A549 (cell line): ENCODE data around the gene DYSF.

Experiments used
- CEBPB ChIP-seq, 2 experiments: fragments of >200 bp in 1 of 2; sonication (Bioruptor Twin) in 1 of 2; formaldehyde crosslinking in 1 of 2; IDR thresholded peaks; 2 replicates each; pipeline ENCODE4 v1.6.1; 2012 to 2016
- CHD2 ChIP-seq: fragments of 150-350 bp; IDR thresholded peaks from 2 replicates; pipeline ENCODE4 v1.6.1; 2014; ENCODE audit warnings: low read length; ENCODE audit not compliant: partially characterized antibody
- EHMT2 ChIP-seq: fragments of 200-600 bp; sonication (generic); IDR thresholded peaks from 2 replicates; pipeline ENCODE4 v1.6.1; 2016; ENCODE audit warnings: antibody characterized with exemption, low read depth, mild to moderate bottlenecking, moderate library complexity
- EP300 ChIP-seq, 2 experiments: fragments of >200 bp; sonication (Bioruptor Twin); formaldehyde crosslinking; IDR thresholded peaks; 2 replicates in 1 of 2; 3 replicates in 1 of 2; pipeline ENCODE4 v1.6.1; 2016 to 2017
- ESRRA ChIP-seq: fragments of 150-350 bp; IDR thresholded peaks from 2 replicates; pipeline ENCODE4 v1.6.1; 2014; ENCODE audit warnings: mild to moderate bottlenecking, low read length, borderline replicate concordance
- POLR2A ChIP-seq: IDR thresholded peaks from 2 replicates; pipeline ENCODE4 v1.6.1; 2012; ENCODE audit warnings: mild to moderate bottlenecking, low read length
- TF ChIP-seq, protein P1 (sequence below): fragments of >200 bp; sonication (Bioruptor Twin); formaldehyde crosslinking; IDR thresholded peaks from 3 replicates; pipeline ENCODE4 v1.5.1; 2016
- TF ChIP-seq, protein P2 (sequence below): fragments of 200-600 bp; sonication (generic); IDR thresholded peaks from 2 replicates; pipeline ENCODE4 v1.6.1; 2016; ENCODE audit warnings: antibody characterized with exemption, mild to moderate bottlenecking, moderate library complexity

DNA sequence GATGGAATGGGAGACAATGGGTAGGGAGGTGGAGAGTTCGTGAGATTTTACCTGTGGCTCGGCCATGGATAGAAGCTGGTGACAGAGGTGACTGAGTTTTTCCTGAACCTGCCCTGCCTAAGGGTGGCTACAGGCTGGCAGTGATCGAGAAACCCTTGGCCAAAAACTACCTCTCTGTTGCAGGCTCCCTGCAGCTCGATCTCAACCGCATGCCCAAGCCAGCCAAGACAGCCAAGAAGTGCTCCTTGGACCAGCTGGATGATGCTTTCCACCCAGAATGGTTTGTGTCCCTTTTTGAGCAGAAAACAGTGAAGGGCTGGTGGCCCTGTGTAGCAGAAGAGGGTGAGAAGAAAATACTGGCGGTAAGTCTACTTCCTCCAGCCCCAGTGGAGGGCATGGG, 225.5 kb downstream of the DYSF start:
- TF ChIP-seq, protein P1, sequence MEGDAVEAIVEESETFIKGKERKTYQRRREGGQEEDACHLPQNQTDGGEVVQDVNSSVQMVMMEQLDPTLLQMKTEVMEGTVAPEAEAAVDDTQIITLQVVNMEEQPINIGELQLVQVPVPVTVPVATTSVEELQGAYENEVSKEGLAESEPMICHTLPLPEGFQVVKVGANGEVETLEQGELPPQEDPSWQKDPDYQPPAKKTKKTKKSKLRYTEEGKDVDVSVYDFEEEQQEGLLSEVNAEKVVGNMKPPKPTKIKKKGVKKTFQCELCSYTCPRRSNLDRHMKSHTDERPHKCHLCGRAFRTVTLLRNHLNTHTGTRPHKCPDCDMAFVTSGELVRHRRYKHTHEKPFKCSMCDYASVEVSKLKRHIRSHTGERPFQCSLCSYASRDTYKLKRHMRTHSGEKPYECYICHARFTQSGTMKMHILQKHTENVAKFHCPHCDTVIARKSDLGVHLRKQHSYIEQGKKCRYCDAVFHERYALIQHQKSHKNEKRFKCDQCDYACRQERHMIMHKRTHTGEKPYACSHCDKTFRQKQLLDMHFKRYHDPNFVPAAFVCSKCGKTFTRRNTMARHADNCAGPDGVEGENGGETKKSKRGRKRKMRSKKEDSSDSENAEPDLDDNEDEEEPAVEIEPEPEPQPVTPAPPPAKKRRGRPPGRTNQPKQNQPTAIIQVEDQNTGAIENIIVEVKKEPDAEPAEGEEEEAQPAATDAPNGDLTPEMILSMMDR, result no peak
- TF ChIP-seq ESRRA (no peak), POLR2A (no peak), EHMT2 (no peak), EP300 (IDR thresholded peaks at IDR 0.05) (no peak), CHD2 (no peak), CEBPB (IDR thresholded peaks at IDR 0.05) (no peak)
- TF ChIP-seq, protein P2, sequence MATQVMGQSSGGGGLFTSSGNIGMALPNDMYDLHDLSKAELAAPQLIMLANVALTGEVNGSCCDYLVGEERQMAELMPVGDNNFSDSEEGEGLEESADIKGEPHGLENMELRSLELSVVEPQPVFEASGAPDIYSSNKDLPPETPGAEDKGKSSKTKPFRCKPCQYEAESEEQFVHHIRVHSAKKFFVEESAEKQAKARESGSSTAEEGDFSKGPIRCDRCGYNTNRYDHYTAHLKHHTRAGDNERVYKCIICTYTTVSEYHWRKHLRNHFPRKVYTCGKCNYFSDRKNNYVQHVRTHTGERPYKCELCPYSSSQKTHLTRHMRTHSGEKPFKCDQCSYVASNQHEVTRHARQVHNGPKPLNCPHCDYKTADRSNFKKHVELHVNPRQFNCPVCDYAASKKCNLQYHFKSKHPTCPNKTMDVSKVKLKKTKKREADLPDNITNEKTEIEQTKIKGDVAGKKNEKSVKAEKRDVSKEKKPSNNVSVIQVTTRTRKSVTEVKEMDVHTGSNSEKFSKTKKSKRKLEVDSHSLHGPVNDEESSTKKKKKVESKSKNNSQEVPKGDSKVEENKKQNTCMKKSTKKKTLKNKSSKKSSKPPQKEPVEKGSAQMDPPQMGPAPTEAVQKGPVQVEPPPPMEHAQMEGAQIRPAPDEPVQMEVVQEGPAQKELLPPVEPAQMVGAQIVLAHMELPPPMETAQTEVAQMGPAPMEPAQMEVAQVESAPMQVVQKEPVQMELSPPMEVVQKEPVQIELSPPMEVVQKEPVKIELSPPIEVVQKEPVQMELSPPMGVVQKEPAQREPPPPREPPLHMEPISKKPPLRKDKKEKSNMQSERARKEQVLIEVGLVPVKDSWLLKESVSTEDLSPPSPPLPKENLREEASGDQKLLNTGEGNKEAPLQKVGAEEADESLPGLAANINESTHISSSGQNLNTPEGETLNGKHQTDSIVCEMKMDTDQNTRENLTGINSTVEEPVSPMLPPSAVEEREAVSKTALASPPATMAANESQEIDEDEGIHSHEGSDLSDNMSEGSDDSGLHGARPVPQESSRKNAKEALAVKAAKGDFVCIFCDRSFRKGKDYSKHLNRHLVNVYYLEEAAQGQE, result no peak
